Measurements from ENCODE around the gene PLCXD1.
"Not testable (repeated sequence)": the region's sequence is repeated elsewhere in the genome, so short reads cannot be mapped to it uniquely, and the experiment has no call there.

Gene PLCXD1

GRCh38 chrX:320126-320783 lies 39.1 kb downstream of the PLCXD1 start:
- in situ Hi-C loops (cut with MboI; ENCODE audit: low pct_unique_long_range_greater_than_20kb, low sequenced_read_pairs, unreplicated experiment) = no loop called here
- no peak for DNase-seq (ENCODE audit: low spot score)
- no peak for TF ChIP-seq CTCF (IDR thresholded peaks at IDR 0.05; ENCODE audit: extremely low read depth, insufficient read depth, missing control alignments)

GRCh38 chrX:323721-324628 lies 42.8 kb downstream of the PLCXD1 start:
- no peak for DNase-seq (ENCODE audit: low spot score)
- TF ChIP-seq CTCF (IDR thresholded peaks at IDR 0.05; ENCODE audit: extremely low read depth, insufficient read depth, missing control alignments) = no peak
- in situ Hi-C loops (cut with MboI; ENCODE audit: low pct_unique_long_range_greater_than_20kb, low sequenced_read_pairs, unreplicated experiment) = no loop called here

- DNase-seq (ENCODE audit: low spot score); in situ Hi-C loops (cut with MboI; ENCODE audit: low pct_unique_long_range_greater_than_20kb, low sequenced_read_pairs, unreplicated experiment): not testable (repeated sequence)
Measured at GRCh38 chrX:324664-325063, 43.5 kb downstream of the PLCXD1 start.

- TF ChIP-seq CTCF (IDR thresholded peaks at IDR 0.05; ENCODE audit: extremely low read depth, insufficient read depth, missing control alignments) = no peak
- in situ Hi-C loops (cut with MboI; ENCODE audit: low pct_unique_long_range_greater_than_20kb, low sequenced_read_pairs, unreplicated experiment) = no loop called here
- DNase-seq (ENCODE audit: low spot score) = no peak
Measured at GRCh38 chrX:327660-328126, 46.5 kb downstream of the PLCXD1 start.

GRCh38 chrX:329291-329910 lies 48.2 kb downstream of the PLCXD1 start:
- no peak for DNase-seq (ENCODE audit: low spot score)
- in situ Hi-C loops (cut with MboI; ENCODE audit: low pct_unique_long_range_greater_than_20kb, low sequenced_read_pairs, unreplicated experiment) = no loop called here
- no peak for TF ChIP-seq CTCF (IDR thresholded peaks at IDR 0.05; ENCODE audit: extremely low read depth, insufficient read depth, missing control alignments)

GRCh38 chrX:330141-330725 lies 49.1 kb downstream of the PLCXD1 start:
- in situ Hi-C loops (cut with MboI; ENCODE audit: low pct_unique_long_range_greater_than_20kb, low sequenced_read_pairs, unreplicated experiment); DNase-seq (ENCODE audit: low spot score): not testable (repeated sequence)

GRCh38 chrX:330726-331150 lies 49.6 kb downstream of the PLCXD1 start:
- in situ Hi-C loops (cut with MboI; ENCODE audit: low pct_unique_long_range_greater_than_20kb, low sequenced_read_pairs, unreplicated experiment) = no loop called here
- no peak for TF ChIP-seq CTCF (IDR thresholded peaks at IDR 0.05; ENCODE audit: extremely low read depth, insufficient read depth, missing control alignments)
- no peak for DNase-seq (ENCODE audit: low spot score)
